T47D (cell line): ENCODE measurements around the gene SMIM7.

Experiments used
- DNase-seq, 2 experiments: peaks; one replicate each; pipeline versions ENCODE4 v3.0.0 to v3.0.0-alpha.2; 2011 to 2012; ENCODE audit warnings: low read depth in 1 of 2, low spot score in 1 of 2
- JUND ChIP-seq: IDR thresholded peaks from 2 replicates; pipeline ENCODE4 v1.6.1; 2012; ENCODE audit warnings: low read depth
- in situ Hi-C: cut with HindIII; loops from 2 replicates; pipeline ENCODE4 v1.10.0; 2016; ENCODE audit warnings: low sequenced_read_pairs, low pct_unique_long_range_greater_than_20kb

Gene SMIM7

GRCh38 chr19:16650821-16651220 lies 9.1 kb downstream of the SMIM7 start:
- no peak for DNase-seq
- in situ Hi-C loops: no loop called here
- no peak for TF ChIP-seq JUND

GRCh38 chr19:16649734-16650133 lies 10.2 kb downstream of the SMIM7 start:
- no peak for DNase-seq
- in situ Hi-C loops: no loop called here
- TF ChIP-seq JUND: no peak

- in situ Hi-C loops: no loop called here
- no peak for TF ChIP-seq JUND
- no peak for DNase-seq
Measured at GRCh38 chr19:16645140-16645539, 14.8 kb downstream of the SMIM7 start.

GRCh38 chr19:16641695-16642094 lies 18.2 kb downstream of the SMIM7 start:
- no peak for DNase-seq
- no peak for TF ChIP-seq JUND
- in situ Hi-C loops: no loop called here

- in situ Hi-C loops: no loop called here
- DNase-seq: no peak
- TF ChIP-seq JUND: no peak
Measured at GRCh38 chr19:16640951-16641350, 19.0 kb downstream of the SMIM7 start.

GRCh38 chr19:16638666-16639065 lies 21.3 kb downstream of the SMIM7 start:
- DNase-seq: no peak
- TF ChIP-seq JUND: no peak
- in situ Hi-C loops: no loop called here

- no peak for DNase-seq
- TF ChIP-seq JUND: no peak
- in situ Hi-C loops: no loop called here
Measured at GRCh38 chr19:16637535-16637934, 22.4 kb downstream of the SMIM7 start.

- no peak for DNase-seq
- no peak for TF ChIP-seq JUND
- in situ Hi-C loops: no loop called here
Measured at GRCh38 chr19:16631465-16631864, 28.5 kb downstream of the SMIM7 start.

GRCh38 chr19:16628984-16629691 lies 30.8 kb downstream of the SMIM7 start:
- in situ Hi-C loops: no loop called here
- TF ChIP-seq JUND: no peak

GRCh38 chr19:16628183-16628983 lies 31.6 kb downstream of the SMIM7 start, which contains the start of gene MED26:
Gene MED26, minus strand, starts transcription at chr19:16628204. Its CDS starts 261 bp downstream, at chr19:16627943.
- TF ChIP-seq JUND: no peak
- in situ Hi-C loops: no loop called here
- peak; percentile 82 to 95 for DNase-seq

More at GRCh38 chr19:16628984-16629691, 30.8 kb downstream of the SMIM7 start:
- DNase-seq: no peak

- no peak for TF ChIP-seq JUND
- in situ Hi-C loops: no loop called here
- no peak for DNase-seq
Measured at GRCh38 chr19:16627928-16628182, 32.1 kb downstream of the SMIM7 start.

- no peak for DNase-seq
- in situ Hi-C loops: no loop called here
- no peak for TF ChIP-seq JUND
Measured at GRCh38 chr19:16627193-16627927, 32.6 kb downstream of the SMIM7 start.

- in situ Hi-C loops: no loop called here
- no peak for TF ChIP-seq JUND
- no peak for DNase-seq
Measured at GRCh38 chr19:16626796-16627192, 33.1 kb downstream of the SMIM7 start.
